WTC11 (cell line): ENCODE data around the gene ABHD11. TPM values are rescaled to one million over a fixed set of nuclear protein-coding genes. Genes with fewer than 3 reads are reported as not detected.

Source experiments
- ATAC-seq: fragments of 200-7000 bp; cut with Tn5 transposase; 2 replicates; pipeline ENCODE4 v1.10.0; 2021; ENCODE audit warnings: mild to moderate bottlenecking, moderate library complexity
- CTCF ChIA-PET: fragments of 300-600 bp; sonication (Branson Sonifier 250); formaldehyde crosslinking; loops from one replicate; lab custom pipeline; 2021; ENCODE audit warnings: antibody characterized with exemption; lab: Charles Lee
- POLR2A ChIA-PET: fragments of 350-600 bp; sonication (Branson Sonifier 250); formaldehyde crosslinking; loops from one replicate; lab custom pipeline; 2021; ENCODE audit warnings: antibody characterized with exemption; lab: Charles Lee
- DNase-seq: peaks from one replicate; pipeline ENCODE4 v3.0.0; 2021; ENCODE audit warnings: low spot score
- H3K27ac Mint-ChIP-seq: 2 replicates; pipeline ENCODE4 v1.8.0; 2021; ENCODE audit warnings: mixed read lengths
- H3K27me3 Mint-ChIP-seq: 2 replicates; pipeline ENCODE4 v1.8.0; 2021; ENCODE audit warnings: low read depth, mild to moderate bottlenecking, moderate library complexity, mixed read lengths
- H3K36me3 Mint-ChIP-seq: 2 replicates; pipeline ENCODE4 v1.8.0; 2021; ENCODE audit warnings: mixed read lengths
- H3K4me1 Mint-ChIP-seq: 2 replicates; pipeline ENCODE4 v1.8.0; 2022; ENCODE audit warnings: mixed read lengths
- H3K4me3 Mint-ChIP-seq: 2 replicates; pipeline ENCODE4 v1.8.0; 2021; ENCODE audit warnings: mild to moderate bottlenecking, moderate library complexity, mixed read lengths
- H3K9me3 Mint-ChIP-seq: 2 replicates; pipeline ENCODE4 v1.8.0; 2021; ENCODE audit warnings: mixed read lengths
- CBFB ChIP-seq: sonication (generic); formaldehyde crosslinking; IDR thresholded peaks from 2 replicates; pipeline ENCODE4 v1.8.1; 2022; ENCODE audit warnings: mild to moderate bottlenecking, low read depth, missing genetic modification reagents
- CREM ChIP-seq: sonication (generic); formaldehyde crosslinking; IDR thresholded peaks from 2 replicates; pipeline ENCODE4 v1.8.1; 2022; ENCODE audit warnings: mild to moderate bottlenecking, missing genetic modification reagents, moderate library complexity
- FOXJ3 ChIP-seq: sonication (generic); formaldehyde crosslinking; IDR thresholded peaks from 2 replicates; pipeline ENCODE4 v1.9.0; 2021; ENCODE audit warnings: missing genetic modification reagents, mild to moderate bottlenecking, borderline replicate concordance
- NR1H2 ChIP-seq: sonication (generic); formaldehyde crosslinking; IDR thresholded peaks from 2 replicates; pipeline ENCODE4 v1.9.0; 2021; ENCODE audit warnings: mild to moderate bottlenecking, moderate library complexity, missing genetic modification reagents
- RELA ChIP-seq: sonication (generic); formaldehyde crosslinking; IDR thresholded peaks from 2 replicates; pipeline ENCODE4 v1.8.1; 2022; ENCODE audit warnings: missing genetic modification reagents, mild to moderate bottlenecking, borderline replicate concordance
- RORB ChIP-seq: fragments of 250-450 bp; sonication (Bioruptor Pico); IDR thresholded peaks from 2 replicates; pipeline ENCODE4 v1.9.0; 2021; ENCODE audit warnings: mild to moderate bottlenecking
- SMAD4 ChIP-seq: sonication (generic); formaldehyde crosslinking; IDR thresholded peaks from 2 replicates; pipeline ENCODE4 v1.8.0; 2022; ENCODE audit warnings: mild to moderate bottlenecking, missing genetic modification reagents
- SOX15 ChIP-seq: fragments of 250-450 bp; sonication (Bioruptor Pico); IDR thresholded peaks from 2 replicates; pipeline ENCODE4 v1.9.0; 2021; ENCODE audit warnings: mild to moderate bottlenecking
- TEAD4 ChIP-seq: sonication (generic); formaldehyde crosslinking; IDR thresholded peaks from 2 replicates; pipeline ENCODE4 v1.8.0; 2022; ENCODE audit warnings: mild to moderate bottlenecking, missing genetic modification reagents
- TP53 ChIP-seq: sonication (generic); formaldehyde crosslinking; IDR thresholded peaks from 2 replicates; pipeline ENCODE4 v1.8.1; 2023; ENCODE audit warnings: mild to moderate bottlenecking, missing genetic modification reagents
- ZNF219 ChIP-seq: sonication (generic); formaldehyde crosslinking; IDR thresholded peaks from 2 replicates; pipeline ENCODE4 v1.8.0; 2023; ENCODE audit warnings: missing genetic modification reagents, mild to moderate bottlenecking, borderline replicate concordance
- ZNF416 ChIP-seq: fragments of 250-450 bp; sonication (Bioruptor Pico); IDR thresholded peaks from 2 replicates; pipeline ENCODE4 v1.9.0; 2021; ENCODE audit warnings: mild to moderate bottlenecking, inconsistent platforms
- ZNF671 ChIP-seq: fragments of 250-450 bp; sonication (Bioruptor Pico); IDR thresholded peaks from 2 replicates; pipeline ENCODE4 v1.8.0; 2021; ENCODE audit warnings: mild to moderate bottlenecking
- total RNA-seq: library from RNA; stranded (reverse); gene quantifications from 3 replicates; pipeline ENCODE4 v1.2.3, GENCODE V29; 2021
- TF ChIP-seq, protein P1 (sequence below): sonication (generic); formaldehyde crosslinking; IDR thresholded peaks from 2 replicates; pipeline ENCODE4 v1.8.0; 2022; ENCODE audit warnings: missing genetic modification reagents
- TF ChIP-seq, protein P2 (sequence below): sonication (generic); formaldehyde crosslinking; IDR thresholded peaks from 2 replicates; pipeline ENCODE4 v1.8.0; 2022; ENCODE audit warnings: mild to moderate bottlenecking, missing genetic modification reagents
- TF ChIP-seq, protein P3 (sequence below): sonication (generic); formaldehyde crosslinking; IDR thresholded peaks from 2 replicates; pipeline ENCODE4 v1.8.1; 2022; ENCODE audit warnings: mild to moderate bottlenecking, missing genetic modification reagents, moderate library complexity, borderline replicate concordance
- TF ChIP-seq, protein P4 (sequence below): sonication (generic); formaldehyde crosslinking; IDR thresholded peaks from 2 replicates; pipeline ENCODE4 v1.8.1; 2022; ENCODE audit warnings: missing genetic modification reagents, borderline replicate concordance
- TF ChIP-seq, protein P5 (sequence below): fragments of 250-450 bp; sonication (Bioruptor Pico); IDR thresholded peaks from 2 replicates; pipeline ENCODE4 v1.9.0; 2021; ENCODE audit warnings: moderate library complexity, mild to moderate bottlenecking, inconsistent platforms, borderline replicate concordance
- TF ChIP-seq, protein P6 (sequence below): fragments of 250-450 bp; sonication (Bioruptor Pico); IDR thresholded peaks from 2 replicates; pipeline ENCODE4 v2.1.2; 2022; ENCODE audit warnings: mild to moderate bottlenecking, moderate library complexity

Gene ABHD11
- total RNA-seq, 1 experiment from 2014 or later: 23.8 TPM

DNA sequence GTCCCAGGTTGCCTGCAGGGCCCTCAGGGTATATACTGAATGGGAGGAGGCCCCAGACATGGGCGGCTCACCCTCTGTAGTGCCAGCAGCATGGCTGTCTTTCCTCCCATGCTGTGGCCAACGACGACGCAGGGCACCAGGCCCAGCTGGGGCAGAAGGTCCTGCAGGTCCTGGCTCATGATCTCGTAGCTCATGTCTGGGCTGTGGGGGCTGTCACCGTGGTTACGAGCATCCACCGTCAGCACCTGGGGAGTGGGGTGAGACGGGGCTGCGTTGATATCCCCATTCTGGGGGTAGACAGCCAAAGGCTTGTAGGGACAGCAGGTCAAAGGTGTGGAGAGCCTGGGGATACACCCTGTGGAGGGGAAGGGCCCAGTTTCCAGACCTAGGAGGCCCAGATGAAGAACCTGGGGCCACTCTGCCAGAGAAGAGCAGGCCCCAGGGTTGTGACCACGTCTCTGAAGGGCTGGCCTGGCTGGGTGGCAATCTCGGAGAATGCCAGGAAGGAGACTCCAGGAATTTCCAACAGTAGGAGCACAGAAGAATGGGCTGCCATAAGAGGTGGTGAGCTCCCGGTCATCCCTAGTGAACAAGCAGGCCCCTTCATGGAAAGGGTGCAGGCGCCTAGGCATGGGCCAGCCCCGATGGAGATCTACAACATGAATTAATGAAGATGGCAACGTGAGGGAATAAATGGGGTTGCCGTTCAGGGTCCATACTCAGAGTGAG lies 947 bp downstream of the ABHD11 start:
- peaks cover 11% of the 10 kb centered on the region for H3K36me3 Mint-ChIP-seq
- peak overlapping the region; percentile 93 for H3K4me3 Mint-ChIP-seq
- DNase-seq: no peak
- H3K9me3 Mint-ChIP-seq: peaks cover 3% of the 10 kb centered on the region
- ChIA-PET CTCF (interaction anchor here (0.6 to 4.5 kb wide), 9 partner anchors 12 to 340 kb away, joined by 3 to 22 read pairs (median 4); partner anchors contain the start of gene CLDN3), POLR2A (interaction anchor here (0.5 to 7.5 kb wide), 12 partner anchors 12 to 215 kb away, joined by 3 to 91 read pairs (median 6); partner anchors contain the start of genes BAZ1B, CLDN3, CLDN4 and METTL27)
- peak overlapping the region; percentile 98 for H3K27ac Mint-ChIP-seq
- TF ChIP-seq, protein P1, sequence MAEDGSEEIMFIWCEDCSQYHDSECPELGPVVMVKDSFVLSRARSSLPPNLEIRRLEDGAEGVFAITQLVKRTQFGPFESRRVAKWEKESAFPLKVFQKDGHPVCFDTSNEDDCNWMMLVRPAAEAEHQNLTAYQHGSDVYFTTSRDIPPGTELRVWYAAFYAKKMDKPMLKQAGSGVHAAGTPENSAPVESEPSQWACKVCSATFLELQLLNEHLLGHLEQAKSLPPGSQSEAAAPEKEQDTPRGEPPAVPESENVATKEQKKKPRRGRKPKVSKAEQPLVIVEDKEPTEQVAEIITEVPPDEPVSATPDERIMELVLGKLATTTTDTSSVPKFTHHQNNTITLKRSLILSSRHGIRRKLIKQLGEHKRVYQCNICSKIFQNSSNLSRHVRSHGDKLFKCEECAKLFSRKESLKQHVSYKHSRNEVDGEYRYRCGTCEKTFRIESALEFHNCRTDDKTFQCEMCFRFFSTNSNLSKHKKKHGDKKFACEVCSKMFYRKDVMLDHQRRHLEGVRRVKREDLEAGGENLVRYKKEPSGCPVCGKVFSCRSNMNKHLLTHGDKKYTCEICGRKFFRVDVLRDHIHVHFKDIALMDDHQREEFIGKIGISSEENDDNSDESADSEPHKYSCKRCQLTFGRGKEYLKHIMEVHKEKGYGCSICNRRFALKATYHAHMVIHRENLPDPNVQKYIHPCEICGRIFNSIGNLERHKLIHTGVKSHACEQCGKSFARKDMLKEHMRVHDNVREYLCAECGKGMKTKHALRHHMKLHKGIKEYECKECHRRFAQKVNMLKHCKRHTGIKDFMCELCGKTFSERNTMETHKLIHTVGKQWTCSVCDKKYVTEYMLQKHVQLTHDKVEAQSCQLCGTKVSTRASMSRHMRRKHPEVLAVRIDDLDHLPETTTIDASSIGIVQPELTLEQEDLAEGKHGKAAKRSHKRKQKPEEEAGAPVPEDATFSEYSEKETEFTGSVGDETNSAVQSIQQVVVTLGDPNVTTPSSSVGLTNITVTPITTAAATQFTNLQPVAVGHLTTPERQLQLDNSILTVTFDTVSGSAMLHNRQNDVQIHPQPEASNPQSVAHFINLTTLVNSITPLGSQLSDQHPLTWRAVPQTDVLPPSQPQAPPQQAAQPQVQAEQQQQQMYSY (CRISPR knock-in tag): no peak
- no peak for TF ChIP-seq ZNF671 (CRISPR knock-in tag)
- TF ChIP-seq ZNF219 (CRISPR knock-in tag): no peak
- TF ChIP-seq TP53 (CRISPR knock-in tag): no peak
- TF ChIP-seq, protein P2, sequence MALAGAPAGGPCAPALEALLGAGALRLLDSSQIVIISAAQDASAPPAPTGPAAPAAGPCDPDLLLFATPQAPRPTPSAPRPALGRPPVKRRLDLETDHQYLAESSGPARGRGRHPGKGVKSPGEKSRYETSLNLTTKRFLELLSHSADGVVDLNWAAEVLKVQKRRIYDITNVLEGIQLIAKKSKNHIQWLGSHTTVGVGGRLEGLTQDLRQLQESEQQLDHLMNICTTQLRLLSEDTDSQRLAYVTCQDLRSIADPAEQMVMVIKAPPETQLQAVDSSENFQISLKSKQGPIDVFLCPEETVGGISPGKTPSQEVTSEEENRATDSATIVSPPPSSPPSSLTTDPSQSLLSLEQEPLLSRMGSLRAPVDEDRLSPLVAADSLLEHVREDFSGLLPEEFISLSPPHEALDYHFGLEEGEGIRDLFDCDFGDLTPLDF (CRISPR knock-in tag): no peak
- TF ChIP-seq, protein P3, sequence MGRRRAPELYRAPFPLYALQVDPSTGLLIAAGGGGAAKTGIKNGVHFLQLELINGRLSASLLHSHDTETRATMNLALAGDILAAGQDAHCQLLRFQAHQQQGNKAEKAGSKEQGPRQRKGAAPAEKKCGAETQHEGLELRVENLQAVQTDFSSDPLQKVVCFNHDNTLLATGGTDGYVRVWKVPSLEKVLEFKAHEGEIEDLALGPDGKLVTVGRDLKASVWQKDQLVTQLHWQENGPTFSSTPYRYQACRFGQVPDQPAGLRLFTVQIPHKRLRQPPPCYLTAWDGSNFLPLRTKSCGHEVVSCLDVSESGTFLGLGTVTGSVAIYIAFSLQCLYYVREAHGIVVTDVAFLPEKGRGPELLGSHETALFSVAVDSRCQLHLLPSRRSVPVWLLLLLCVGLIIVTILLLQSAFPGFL: no peak
- TF ChIP-seq, protein P4, sequence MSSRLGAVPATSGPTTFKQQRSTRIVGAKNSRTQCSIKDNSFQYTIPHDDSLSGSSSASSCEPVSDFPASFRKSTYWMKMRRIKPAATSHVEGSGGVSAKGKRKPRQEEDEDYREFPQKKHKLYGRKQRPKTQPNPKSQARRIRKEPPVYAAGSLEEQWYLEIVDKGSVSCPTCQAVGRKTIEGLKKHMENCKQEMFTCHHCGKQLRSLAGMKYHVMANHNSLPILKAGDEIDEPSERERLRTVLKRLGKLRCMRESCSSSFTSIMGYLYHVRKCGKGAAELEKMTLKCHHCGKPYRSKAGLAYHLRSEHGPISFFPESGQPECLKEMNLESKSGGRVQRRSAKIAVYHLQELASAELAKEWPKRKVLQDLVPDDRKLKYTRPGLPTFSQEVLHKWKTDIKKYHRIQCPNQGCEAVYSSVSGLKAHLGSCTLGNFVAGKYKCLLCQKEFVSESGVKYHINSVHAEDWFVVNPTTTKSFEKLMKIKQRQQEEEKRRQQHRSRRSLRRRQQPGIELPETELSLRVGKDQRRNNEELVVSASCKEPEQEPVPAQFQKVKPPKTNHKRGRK (CRISPR knock-in tag): no peak
- no peak for ATAC-seq
- peaks cover 29% of the 10 kb centered on the region for H3K4me1 Mint-ChIP-seq
- H3K27me3 Mint-ChIP-seq: peaks cover 22% of the 10 kb centered on the region

DNA sequence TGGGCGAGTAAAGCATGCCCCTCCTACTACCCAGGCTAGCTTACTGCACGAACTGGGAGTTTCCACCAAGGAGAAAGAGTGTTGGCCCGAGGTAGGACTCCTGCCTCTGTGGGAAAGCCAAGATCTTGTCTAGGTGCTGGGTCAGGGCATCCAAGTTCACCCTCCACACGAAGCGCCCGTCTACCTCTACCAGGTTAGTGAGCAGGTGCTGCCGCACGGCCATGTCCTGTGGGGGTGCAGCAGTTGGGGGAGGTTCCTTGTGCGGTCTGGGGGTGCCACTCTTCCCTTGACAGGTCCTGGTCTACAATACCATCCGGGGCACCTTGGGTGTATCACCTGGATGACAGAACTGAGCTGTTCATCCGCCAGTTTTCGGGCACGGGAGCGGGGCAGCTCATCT lies 1.7 kb downstream of the ABHD11 start:
- Mint-ChIP-seq H3K9me3 (peaks cover 3% of the 10 kb centered on the region), H3K36me3 (peaks cover 11% of the 10 kb centered on the region), H3K27me3 (peaks cover 22% of the 10 kb centered on the region), H3K4me1 (peaks cover 21% of the 10 kb centered on the region), H3K4me3 (peak overlapping the region; percentile 93; the same call in 1 of the 2 replicates), H3K27ac (no peak overlapping the region)
- ATAC-seq: no peak
- ChIA-PET POLR2A (interaction anchor here (7.5 kb wide), 1 partner anchor 95 kb away, joined by 91 read pairs; the partner anchor contains the start of gene CLDN4), CTCF (interaction anchor here (1.1 kb wide), 1 partner anchor 11 kb away, joined by 4 read pairs; no protein-coding TSS in a partner anchor)
- no peak for TF ChIP-seq CBFB (CRISPR knock-in tag)
- no peak for TF ChIP-seq CREM
- DNase-seq: no peak

DNA sequence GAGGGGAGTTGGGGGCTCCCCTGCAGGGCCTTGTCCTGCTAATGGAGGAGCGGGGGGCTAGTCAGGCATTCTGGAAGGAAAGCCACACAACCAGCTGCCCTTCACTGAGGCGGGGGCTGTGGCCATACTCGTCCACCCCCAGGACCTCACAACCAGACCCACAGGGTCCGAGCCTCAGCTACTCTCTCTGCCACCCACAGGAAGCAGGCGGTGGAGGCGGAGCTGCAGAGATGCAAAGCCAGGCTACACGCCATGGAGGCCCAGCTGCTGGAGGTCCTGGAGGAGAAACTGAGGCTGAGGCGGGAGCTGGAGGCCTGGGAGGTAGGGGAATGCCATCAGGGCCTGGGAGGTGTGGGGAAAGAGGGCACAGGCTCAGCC lies 3.1 kb downstream of the ABHD11 start:
- H3K4me3 Mint-ChIP-seq: no peak overlapping the region
- H3K36me3 Mint-ChIP-seq: peaks cover 11% of the 10 kb centered on the region
- H3K27me3 Mint-ChIP-seq: peaks cover 12% of the 10 kb centered on the region
- ChIA-PET POLR2A (interaction anchor here (0.6 to 1.3 kb wide), 2 partner anchors 7 to 1633 kb away, joined by 3 read pairs; no protein-coding TSS in a partner anchor), CTCF (interaction anchor here (0.6 to 2.3 kb wide), 17 partner anchors 10 to 977 kb away, joined by 3 to 20 read pairs (median 4); partner anchors contain the start of genes CLDN3, METTL27 and TBL2)
- H3K27ac Mint-ChIP-seq: no peak overlapping the region
- peaks cover 3% of the 10 kb centered on the region for H3K9me3 Mint-ChIP-seq
- no peak for ATAC-seq
- TF ChIP-seq SOX15 (CRISPR knock-in tag): no peak
- TF ChIP-seq ZNF219 (CRISPR knock-in tag): no peak
- TF ChIP-seq RORB (CRISPR knock-in tag): no peak
- TF ChIP-seq RELA (CRISPR knock-in tag): no peak
- TF ChIP-seq ZNF416 (CRISPR knock-in tag): no peak
- no peak for TF ChIP-seq FOXJ3
- TF ChIP-seq TEAD4 (CRISPR knock-in tag): no peak
- TF ChIP-seq, protein P5, sequence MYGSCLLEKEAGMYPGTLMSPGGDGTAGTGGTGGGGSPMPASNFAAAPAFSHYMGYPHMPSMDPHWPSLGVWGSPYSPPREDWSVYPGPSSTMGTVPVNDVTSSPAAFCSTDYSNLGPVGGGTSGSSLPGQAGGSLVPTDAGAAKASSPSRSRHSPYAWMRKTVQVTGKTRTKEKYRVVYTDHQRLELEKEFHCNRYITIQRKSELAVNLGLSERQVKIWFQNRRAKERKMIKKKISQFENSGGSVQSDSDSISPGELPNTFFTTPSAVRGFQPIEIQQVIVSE (CRISPR knock-in tag): no peak
- no peak for TF ChIP-seq NR1H2
- TF ChIP-seq, protein P6, sequence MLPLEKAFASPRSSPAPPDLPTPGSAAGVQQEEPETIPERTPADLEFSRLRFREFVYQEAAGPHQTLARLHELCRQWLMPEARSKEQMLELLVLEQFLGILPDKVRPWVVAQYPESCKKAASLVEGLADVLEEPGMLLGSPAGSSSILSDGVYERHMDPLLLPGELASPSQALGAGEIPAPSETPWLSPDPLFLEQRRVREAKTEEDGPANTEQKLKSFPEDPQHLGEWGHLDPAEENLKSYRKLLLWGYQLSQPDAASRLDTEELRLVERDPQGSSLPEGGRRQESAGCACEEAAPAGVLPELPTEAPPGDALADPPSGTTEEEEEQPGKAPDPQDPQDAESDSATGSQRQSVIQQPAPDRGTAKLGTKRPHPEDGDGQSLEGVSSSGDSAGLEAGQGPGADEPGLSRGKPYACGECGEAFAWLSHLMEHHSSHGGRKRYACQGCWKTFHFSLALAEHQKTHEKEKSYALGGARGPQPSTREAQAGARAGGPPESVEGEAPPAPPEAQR (CRISPR knock-in tag): no peak
- no peak for TF ChIP-seq SMAD4 (CRISPR knock-in tag)
- peaks cover 11% of the 10 kb centered on the region for H3K4me1 Mint-ChIP-seq
- no peak for DNase-seq
